Measurements from ENCODE around the gene IER5.
"Not testable (repeated sequence)": the region's sequence is repeated elsewhere in the genome, so short reads cannot be mapped to it uniquely, and the experiment has no call there.

Gene IER5

DNA sequence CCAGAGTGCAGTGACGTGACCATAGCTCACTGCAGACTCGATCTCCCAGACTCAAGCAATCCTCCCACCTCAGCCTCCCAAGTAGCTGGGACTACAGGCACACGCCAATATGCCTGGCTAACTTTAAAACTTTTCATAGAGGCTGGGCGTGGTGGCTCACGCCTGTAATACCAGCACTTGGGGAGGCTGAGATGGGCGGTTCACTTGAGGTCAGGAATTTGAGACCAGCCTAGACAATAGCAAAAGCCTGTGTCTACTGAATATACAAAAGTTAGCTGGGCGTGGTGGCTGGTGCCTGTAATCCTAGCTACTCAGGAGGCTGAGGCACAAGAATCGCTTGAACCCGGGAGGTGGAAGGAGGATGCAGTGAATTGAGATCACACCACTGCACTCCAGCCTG, 27.5 kb downstream of the IER5 start:
- DNase-seq (ENCODE audit: low read depth in 2 of 2) = not testable (repeated sequence)

DNA sequence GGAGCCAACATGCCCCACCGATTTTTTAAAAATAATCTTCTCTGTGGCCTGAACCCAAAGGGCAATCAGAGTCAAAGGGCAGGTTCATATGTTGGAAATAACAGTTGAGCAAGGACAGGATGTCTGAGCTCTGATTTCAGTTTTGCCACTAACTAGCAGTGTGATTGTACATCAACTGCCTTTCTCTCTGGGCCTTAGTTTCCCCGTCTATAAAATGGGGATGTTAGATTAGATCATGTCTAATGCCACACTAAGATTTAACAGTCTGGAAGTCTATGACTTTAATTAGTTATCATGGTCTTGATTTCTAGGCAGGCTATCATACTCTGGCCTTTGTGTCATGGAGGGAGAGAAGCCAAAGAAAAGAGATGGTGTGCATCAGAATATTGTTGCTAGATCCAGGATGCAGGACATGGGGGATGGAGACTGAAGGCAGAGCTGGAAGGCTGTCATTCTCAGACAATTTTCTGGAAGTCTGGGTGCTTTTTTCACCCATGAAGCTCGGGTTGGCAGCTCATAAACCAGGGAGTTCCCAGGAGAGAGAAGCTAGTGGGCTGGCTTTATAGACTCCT, 28.4 kb downstream of the IER5 start:
- DNase-seq (ENCODE audit: low read depth in 2 of 2) = no peak

DNA sequence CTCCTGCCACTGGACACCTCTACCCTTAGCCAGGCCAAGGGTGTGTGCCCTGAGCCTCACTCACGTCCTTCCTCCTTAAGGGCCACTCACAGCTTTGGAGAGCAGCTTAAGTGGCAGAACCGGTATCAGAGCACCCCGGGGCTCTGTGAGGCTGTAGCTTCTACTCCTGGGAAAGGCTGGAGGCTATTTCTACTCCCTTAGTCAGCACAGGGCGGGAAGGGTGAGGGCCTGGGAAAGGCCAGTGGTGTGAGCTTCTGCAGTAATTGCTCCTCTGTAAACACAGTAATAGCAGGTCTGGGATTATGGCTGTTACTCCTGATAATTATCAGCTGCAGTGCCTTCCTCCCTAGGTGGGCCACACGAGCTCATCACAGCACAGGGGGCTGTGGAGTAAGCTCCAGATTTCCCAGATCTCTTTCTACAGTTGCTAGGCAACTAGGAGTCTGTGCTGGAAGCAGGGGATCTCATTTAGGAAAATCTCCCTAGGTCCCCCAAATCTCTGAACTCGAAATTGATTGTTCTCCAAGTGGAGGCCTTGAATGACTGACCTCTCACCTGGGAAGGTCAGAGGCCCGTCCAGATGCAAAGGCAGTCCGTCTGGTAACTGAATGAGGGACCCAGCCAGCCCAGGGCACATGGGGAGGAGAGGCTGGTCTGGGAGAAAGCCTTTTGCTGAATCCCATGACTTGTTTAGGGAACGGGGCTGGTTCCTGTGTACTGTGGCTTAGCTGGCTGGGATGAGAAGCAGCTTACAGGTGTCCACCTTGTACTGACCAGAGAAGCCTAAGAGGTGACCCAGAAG, 29.3 kb downstream of the IER5 start:
- no peak for DNase-seq (ENCODE audit: low read depth in 2 of 2)

DNA sequence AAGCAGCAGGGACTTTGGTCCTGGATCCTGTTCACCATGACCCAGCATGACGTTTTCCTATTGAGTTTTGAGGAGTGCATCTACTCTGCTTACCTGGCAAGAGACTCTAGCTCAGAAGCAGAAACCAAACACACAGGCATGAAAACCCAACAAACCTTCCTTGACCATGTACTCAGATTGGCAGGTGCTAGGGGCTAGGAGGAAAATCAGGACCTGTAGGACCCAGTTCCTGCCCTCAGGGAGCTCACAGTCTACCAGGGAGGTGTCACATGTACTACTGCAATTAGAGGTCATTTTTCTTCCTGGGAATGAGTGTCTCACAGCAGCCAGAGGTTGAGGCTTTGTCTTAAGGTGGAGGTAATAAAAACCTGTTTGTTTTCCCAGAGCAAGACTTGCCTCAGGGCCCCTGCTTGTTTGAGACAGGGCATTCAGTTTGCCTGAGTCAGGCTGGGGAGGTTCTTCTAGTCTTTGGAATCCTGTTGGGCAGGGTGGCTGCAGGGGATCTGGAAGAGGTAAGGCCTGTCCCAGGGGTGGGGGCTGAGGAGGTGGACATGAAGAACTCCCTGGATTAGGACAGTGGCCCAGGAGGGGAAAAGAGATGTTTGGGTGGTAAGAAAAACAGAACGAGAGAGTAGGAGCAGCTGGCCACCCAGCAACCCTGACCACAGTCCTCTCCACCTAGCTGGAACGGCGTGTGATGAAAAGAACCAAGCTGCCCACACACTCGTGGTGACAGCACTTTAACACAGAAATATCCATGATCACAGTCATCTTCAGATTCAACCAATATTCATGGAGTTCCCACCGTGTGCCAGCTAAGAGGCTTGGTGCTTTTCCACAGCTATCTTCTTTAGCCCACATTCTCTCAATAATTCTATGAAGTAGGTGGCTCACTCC, 30.8 kb downstream of the IER5 start:
- DNase-seq (ENCODE audit: low read depth in 2 of 2) = no peak

DNA sequence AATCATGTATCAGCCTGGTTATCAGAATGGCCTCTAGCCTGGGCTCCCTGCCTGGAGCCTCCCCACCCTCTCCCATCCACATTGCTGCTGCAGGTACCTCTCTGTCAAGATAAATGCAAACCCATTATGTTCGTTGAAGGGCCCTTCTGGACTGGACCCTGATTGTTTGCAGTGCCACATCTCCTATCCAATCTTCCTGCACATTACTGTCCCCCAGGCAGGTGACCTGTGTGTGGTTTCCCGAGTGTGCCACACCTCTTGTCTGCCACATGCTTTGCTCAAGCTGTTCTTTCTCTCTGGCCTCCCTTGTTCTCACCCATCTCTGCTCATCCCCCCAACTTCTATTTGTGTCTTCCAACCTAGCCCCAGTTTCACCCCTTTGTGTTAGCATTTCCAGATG, 32.4 kb downstream of the IER5 start:
- DNase-seq (ENCODE audit: low read depth in 2 of 2) = no peak

DNA sequence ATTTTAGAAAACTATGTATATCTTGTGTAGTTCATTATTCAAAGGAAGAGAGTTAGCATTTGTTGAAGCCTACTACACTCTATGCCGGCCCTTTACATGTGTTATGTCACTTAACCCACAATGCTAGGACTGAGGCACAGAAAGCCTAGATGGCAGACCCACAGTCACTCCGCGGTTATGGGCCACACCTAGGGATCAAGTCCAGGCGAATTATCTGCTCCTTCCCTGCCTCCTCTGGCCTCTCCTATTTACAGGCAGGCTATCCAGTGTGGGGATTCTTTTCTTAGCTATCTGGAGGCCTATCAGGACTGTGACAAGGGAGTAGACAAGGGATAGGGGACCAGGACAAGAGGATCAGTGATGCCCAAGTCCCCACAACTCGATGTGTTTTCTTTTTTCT, 33.0 kb downstream of the IER5 start:
- DNase-seq (ENCODE audit: low read depth in 2 of 2) = no peak

DNA sequence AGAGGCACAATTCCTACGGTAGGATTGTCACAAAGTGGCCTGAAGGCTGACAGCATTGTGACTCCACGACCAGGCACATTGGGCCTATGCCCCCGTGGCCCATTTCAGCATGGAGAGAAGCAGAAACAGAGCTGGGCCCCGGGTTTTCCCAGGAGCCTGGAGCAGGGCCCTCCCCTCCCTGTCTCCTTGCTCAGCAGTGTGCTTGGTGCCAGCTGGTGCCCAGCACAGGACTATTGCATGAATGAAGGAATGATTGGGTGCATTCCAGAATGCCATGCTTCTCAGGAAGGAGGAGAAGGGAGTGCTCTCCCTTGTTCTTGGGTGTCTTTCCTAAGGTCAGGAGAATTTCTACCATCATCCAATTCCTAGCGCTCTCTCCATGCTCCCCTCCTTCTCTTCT, 33.7 kb downstream of the IER5 start:
- DNase-seq (ENCODE audit: low read depth in 2 of 2) = no peak

DNA sequence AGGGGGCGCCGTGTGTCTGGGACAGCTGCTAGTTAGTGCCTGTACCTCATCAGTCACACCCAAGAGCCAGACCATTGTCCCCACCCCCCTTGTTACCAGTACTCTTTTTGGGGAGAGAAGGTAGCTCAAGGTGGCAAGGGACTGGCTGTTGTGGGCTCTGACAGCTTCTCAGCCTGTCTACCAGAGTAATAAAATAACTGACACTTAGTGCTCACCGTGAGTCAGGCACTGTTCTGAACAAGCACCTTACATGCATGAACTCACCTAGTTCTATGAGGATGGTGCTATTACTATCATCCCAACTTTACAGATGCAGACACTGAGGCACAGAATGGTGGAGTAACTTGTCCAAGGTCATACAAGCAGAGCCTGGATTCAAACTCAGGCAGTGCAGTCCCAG, 34.7 kb downstream of the IER5 start:
- no peak for DNase-seq (ENCODE audit: low read depth in 2 of 2)

DNA sequence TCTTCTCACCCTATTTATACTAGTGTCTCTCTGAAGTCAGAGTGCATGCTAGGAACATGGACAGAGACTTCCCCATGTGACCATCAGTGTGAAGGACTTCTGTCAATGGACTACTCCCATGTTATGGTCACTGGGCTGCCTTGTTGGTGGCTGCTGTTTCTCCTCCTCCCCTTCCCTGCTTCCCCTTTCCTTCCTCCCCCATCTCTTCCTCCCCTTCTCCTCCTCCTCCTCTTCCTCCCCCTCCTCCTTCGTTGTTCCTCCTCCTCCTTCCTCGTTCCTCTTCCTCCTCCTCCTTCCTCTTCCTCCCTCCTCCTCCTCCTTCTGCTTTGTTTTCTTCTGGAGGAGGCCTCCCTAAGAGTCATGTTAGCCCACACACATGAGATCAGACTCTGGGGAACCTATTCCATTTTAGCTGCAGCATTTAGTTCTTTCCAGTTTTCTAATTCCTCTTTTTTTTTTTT, 35.8 kb downstream of the IER5 start:
- DNase-seq (ENCODE audit: low read depth in 2 of 2) = no peak

DNA sequence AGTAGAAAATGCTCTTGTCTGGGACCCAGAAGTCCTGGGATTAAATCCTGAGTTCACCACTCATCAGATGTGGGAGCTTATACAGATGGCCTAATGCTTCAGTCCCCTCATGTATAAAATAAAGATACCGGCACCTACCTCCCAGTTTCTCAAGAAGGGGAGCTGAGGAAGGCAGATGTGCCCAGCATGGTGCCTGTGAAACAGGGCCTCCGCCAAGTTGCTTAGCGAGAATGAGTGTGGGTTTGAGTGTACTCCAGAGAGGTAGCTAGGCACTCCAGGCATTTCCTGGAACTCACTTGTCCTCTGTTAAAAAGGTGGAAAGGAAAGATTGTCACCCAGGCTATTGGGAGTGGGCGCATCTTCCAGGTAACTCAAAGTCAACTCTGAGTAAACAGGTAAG, 37.8 kb downstream of the IER5 start:
- no peak for DNase-seq (ENCODE audit: low read depth in 2 of 2)

DNA sequence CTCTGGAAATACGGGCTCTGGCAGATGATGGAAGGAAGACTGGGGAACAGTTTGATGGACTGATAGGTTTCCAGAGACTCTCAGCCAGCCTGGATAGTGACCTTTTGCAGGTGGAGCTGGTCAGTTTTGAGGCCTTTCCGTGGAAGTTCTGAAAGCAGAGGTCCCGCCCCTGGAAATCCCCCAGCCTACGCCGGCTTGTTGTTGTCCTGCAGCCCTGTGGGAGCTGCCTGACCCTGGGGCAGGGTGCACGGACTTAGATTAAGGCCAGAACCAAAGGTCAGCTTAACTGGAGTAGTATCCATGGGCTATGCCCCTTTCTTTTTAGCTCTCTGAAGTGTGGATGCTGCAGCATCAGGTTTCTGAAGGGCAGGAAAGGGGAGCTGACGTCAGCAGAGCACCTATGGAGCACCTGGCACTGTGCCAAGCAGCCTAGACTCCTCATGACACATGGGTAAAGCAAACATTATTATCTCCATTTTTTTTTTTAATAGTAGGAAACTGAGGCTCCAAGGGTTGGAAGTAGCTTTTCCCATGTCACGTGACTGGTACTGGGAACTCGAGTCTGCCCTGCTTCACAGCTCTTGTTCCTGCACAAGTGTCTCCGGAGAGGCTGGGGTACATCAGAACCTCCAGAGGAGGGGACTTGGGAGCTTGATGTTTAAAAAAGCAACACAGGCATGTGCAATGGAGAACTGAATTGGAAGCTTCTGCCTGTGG, 38.5 kb downstream of the IER5 start:
- no peak for DNase-seq (ENCODE audit: low read depth in 2 of 2)

DNA sequence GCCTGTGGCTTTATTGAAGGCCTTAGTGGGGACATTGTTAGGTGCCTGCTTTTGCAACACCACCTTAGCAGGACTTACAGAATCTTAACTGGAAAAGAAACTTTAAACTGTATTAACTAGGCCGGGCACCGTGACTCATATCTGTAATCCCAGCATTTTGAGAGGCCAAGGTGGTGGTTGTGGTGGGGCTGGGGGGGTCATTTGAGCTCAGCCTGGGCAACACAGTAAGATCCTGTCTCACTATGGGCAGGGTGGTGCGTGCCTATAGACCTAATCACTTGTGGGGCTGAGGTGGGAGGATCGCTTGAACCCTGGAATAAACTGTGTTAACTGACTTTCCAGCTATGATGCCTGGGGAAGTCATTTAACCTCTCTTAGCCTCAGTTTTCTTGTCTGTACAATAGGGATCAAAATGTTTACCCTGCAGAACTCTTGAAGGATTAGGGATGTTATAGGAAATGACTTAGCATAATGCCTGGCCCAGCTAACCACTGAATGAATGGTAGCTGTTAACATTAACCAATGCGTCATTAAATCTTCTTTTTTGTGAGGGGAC, 39.5 kb downstream of the IER5 start:
- DNase-seq (ENCODE audit: low read depth in 2 of 2) = no peak

DNA sequence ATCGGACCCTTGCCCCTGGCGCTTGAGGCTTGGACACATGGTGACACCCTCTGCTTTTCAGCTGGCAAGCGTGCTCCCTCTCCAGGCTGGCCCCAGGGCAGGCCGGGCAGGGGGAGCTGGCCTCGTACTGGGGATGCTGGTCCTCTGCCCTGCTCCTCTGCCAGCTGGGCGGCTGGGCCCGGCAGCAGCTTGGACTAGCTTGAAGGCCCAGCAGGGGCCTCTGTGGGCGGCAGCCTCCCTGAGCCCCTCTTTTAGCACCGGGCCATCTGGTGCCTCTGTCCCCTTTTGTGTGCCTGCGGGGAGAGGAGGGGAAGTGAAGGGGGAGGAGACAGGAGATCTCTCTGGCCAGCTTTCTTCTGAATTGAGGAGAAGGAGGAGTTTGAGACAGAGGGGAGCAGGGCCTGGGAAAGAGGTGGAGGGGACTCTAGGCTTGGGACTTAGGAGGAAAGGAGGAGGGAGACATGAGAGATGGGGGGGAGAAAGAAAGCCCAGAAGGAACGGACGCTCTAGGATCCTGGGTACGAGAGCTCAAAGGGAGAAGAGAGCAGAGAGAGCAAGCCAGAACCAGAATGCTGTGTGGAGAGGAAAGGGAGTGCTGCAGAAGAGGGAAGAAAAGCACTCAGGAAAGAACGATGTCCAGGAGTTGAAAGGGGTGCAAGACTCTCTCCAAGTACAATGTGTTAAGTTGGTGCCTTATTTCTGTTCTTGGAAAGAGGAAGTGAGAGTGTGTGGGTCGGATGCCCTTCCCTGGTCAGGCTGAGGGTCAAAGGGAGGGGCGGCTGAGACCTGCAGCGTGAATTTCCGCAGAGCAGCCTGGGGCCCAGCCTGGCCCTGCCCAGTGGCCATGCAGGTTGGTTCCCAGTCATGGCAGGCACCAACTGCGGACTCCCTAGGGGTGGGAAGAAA, 40.3 kb downstream of the IER5 start:
- no peak for DNase-seq (ENCODE audit: low read depth in 2 of 2)

DNA sequence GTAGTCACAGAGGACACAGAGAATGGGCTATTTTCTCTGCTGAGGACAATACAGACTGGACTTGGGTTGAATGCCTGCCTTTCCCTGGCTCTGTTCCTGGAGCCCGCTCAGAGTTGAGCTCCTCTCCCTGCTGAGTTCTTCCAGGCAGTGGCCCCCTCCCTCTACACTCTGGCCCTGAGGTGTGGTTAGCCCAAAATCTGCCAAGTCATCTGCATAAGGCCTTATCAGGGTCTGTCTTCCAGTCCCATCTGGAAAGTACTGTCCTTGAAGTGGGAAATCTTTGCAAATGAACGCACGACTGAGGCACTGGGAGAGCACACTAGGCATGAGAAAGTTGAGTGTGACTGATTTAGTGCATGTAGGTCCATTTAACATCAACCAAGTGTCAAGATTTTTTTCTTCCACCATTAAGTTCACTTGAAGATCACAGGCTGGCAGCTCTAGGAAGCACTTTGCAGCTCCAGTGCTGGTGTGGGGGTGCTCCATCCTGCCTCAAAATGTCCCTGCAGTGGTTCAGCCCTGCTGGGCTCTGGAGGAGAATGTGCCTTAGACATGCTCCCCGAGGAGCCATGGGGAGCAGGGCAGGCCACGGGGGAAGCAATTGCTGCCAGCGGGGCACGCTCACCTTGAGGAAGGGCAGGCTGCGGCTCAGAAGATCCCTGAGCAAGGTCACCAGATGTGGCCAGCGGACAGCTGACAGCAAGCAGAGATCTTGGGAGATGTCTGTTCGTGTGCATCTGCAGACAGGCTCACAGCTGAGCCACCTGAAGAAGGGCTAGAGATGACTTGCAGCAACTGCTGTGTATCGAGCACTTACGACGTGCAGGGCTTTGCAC, 41.5 kb downstream of the IER5 start:
- DNase-seq (ENCODE audit: low read depth in 2 of 2) = no peak

DNA sequence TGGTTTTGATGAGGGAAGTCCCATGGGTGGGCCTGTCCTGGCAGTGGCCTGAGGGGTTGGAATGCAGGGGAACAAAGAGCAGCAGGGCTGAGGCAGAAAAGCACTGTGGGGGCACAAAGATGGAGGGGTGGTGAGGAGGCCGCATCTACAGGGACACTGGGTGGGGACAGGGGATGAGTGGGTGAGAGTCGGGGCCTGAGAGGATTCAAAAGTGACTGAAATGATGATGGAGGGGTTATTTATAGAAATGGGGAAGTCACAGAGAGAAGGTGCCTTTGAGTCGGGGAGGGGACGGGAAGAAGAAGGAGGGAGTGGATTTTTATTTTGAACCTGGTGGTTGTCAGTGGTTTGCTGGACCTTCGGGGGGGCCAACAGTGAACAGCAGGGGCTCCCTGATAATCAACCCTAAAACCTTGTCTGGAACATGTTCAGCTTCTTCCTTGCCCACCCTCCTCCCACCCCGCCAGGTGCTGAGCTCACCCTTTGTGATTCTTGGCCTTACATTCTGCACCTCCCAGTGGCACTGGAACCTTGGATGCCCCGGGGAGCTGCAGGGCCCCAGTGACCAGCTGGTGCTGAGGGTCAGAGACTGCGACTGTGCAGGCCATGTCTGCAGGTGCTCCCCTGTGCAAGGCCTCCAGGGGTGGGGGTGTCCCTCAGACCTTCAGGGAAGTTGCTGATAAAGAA, 42.9 kb downstream of the IER5 start:
- no peak for DNase-seq (ENCODE audit: low read depth in 2 of 2)

DNA sequence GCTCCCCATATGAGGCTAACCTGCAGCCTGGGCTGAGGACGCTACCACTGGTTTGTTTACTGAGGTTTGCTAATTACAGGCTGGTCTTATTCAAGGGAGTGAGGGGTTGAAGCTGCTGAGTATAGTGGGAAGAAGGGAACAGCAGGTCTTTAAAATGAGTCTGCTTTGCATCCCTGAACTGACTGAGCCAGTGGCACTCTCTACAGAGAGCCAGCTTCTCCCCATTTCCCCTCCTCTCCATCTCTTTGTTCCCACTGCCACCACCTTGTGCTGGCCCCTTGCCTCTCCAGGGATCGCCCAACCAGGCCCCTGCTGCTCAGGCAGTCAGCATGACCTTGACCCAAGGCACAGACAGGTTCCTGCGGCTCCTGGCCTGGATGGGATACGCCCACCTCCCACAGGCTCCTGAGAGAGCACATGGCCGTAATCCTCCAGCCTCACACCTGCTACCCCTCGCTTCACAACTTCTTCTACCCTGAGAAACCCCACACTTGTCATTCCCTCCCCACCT, 45.0 kb downstream of the IER5 start:
- no peak for DNase-seq (ENCODE audit: low read depth in 2 of 2)

DNA sequence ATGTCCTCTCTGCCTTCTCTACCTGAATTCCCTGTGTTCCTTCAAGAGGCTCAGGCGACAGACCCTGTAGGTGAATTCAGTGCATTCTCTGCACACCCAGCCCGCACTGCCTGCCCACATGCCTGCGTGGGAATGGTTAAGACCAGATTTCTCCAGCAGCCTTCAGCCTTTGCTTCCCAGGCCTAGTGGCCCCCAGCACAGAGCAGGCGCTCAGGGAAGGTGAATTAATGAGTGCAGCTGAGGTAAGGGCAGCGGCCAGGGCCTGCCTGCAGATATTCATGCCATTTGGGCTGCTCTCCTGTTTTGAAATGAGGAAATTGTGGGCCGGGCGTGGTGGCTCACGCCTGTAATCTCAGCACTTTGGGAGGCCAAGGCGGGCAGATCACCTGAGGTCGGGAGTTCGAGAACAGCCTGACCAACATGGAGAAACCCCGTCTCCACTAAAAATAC, 45.5 kb downstream of the IER5 start:
- DNase-seq (ENCODE audit: low read depth in 2 of 2) = no peak

DNA sequence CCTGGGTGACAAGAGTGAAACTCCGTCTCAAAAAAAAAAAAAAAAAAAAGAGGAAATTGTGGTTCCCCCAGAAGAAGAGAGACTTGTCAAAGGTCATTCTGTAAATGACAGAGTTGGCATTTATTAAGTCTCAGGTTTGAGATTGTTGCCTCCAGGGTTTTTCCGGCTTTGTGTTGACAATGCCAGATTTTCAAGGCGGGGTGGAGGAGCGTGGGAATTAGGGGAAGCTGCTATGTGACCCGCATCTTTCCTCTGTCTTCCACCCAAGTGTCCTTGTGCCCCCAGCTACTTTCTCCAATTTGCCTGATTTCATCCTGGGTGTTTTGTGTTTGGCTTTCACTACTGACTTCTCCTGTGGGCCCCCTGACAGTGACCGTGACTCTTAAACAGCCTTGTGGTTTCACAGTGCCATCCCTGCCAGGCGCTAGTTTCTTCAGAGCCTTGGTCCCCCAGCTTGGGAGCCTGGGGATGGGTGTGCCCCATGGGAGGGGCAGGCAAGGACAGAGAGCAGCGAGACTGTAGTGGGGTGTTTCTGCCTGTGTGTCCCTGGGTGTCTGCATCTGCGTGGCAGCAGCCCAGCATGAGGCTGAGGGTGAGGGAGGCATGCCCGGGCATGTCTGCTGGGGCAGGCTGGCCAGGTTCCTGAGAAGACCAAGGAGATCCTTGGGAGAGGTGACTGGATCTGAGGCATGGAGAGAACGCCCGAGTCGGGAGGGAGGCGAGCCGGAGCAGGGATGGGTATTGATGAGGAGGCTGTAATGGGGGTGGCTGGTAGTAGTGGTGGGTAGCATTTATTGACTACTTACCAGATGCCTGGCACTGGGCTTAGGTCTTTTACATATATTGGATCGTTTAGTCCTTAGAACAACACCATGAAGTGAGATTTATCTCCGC, 46.3 kb downstream of the IER5 start:
- no peak for DNase-seq (ENCODE audit: low read depth in 2 of 2)

All from activated CD8-positive, alpha-beta memory T cell treated with anti-CD3 and anti-CD28 coated beads for 4 hours (primary cell).